Measurements from ENCODE around the gene UMOD.
A peak's percentile ranks its signal among the peaks of the same experiment; 100 is the strongest.

DNA sequence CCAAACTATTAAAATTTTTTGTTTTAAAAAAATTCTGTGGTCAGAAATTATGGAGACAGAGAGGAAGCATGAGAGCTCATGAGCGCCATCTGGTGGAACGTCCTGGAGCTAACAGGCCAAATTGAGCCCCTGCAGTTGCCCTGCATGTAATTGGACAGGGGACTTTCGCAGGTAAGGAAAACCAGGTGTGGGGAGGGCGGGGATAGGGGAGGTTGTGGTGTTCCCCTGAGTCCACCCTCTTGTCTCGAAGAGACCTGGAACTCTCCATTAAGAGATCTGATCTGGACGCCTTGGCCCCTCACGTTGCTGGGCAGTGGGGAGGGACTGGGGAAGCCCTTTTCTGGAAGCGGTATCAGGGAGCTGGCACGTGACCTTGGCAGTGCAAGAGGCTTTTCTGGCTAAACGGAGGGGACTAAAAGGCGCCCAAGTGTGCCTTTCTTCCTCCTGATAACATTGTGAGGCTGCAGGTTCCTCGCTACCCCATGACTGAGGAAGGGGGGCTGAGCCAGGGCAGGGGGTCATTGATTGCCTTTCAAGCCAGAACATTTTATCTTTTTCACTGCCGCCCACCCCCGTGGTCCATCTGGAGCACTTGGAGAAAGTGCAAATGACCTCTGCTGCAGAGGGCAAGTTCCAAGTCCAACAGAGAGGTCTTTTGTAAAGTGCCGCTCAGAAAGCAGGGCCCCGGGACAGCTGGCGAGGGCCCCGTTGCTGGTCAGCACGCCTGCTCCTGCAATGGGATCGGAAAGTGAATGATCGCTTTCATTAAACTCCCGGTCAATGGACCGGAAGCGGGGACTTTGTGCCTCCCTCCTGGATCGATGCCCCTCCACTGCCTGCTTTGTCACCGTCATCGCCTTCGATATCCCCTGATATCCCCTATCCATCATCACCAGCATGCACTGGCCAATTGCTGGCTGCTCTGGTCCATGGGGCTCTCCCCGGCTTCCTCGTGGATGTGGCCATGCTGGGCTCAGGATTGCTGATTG lies 33.6 kb upstream of the UMOD start:
- TF ChIP-seq CTCF (IDR thresholded peaks at IDR 0.05), result peak; percentile 75 to 92 (median 83)
- TF ChIP-seq POLR2A (IDR thresholded peaks at IDR 0.05), result no peak
